SU-DHL-6 (cell line): ENCODE data around the gene UEVLD.

ENCODE experiments used
- H2AFZ ChIP-seq: fragments of 200-600 bp; sonication (generic); 2 replicates; pipeline ENCODE4 v1.6.1; 2014; ENCODE audit warnings: low read depth, mild to moderate bottlenecking, moderate library complexity, mixed read lengths, antibody characterized with exemption, low read length; ENCODE audit not compliant: severe bottlenecking
- H3F3A ChIP-seq: fragments of 200-600 bp; shearing (Covaris generic); 2 replicates; pipeline ENCODE4 v1.6.0; 2016; ENCODE audit warnings: antibody characterized with exemption, mild to moderate bottlenecking; ENCODE audit not compliant: insufficient read depth
- H3K27ac ChIP-seq: fragments of 200-600 bp; sonication (generic); 2 replicates; pipeline ENCODE4 v1.5.1; 2016; ENCODE audit warnings: low read depth, mild to moderate bottlenecking, low read length, moderate library complexity, mixed read lengths
- H3K27me3 ChIP-seq: fragments of 200-600 bp; sonication (generic), shearing (Covaris generic); 2 replicates; pipeline ENCODE4 v1.6.0; 2014; ENCODE audit warnings: mild to moderate bottlenecking, low read length
- H3K36me3 ChIP-seq: fragments of 200-600 bp; sonication (generic); 2 replicates; pipeline ENCODE4 v1.6.1; 2014; ENCODE audit warnings: mild to moderate bottlenecking, low read length, mixed read lengths
- H3K4me2 ChIP-seq: fragments of 300-600, 200-600 bp; shearing (Covaris generic), sonication (generic); 2 replicates; pipeline ENCODE4 v1.6.0; 2014; ENCODE audit warnings: low read length, low read depth, mild to moderate bottlenecking; ENCODE audit not compliant: poor library complexity, severe bottlenecking
- H3K4me3 ChIP-seq: fragments of 200-600 bp; sonication (generic); 2 replicates; pipeline ENCODE4 v1.5.1; 2014; ENCODE audit warnings: antibody characterized with exemption, low read length, mild to moderate bottlenecking, mixed read lengths; ENCODE audit not compliant: insufficient read depth, poor library complexity, severe bottlenecking
- H3K79me2 ChIP-seq: fragments of 200-600 bp; sonication (generic); 2 replicates; pipeline ENCODE4 v1.6.1; 2014; ENCODE audit warnings: mild to moderate bottlenecking, low read length, moderate library complexity; ENCODE audit not compliant: insufficient read depth
- H3K9ac ChIP-seq: fragments of 200-600 bp; sonication (generic); 2 replicates; pipeline ENCODE4 v1.7.0; 2014; ENCODE audit warnings: mild to moderate bottlenecking, low read length
- H3K9me2 ChIP-seq: fragments of 200-600 bp; sonication (generic); replicated peaks from 2 replicates; pipeline ENCODE4 v1.6.1; 2014; ENCODE audit warnings: low read length; ENCODE audit not compliant: insufficient read depth
- H3K9me3 ChIP-seq: fragments of 200-600 bp; sonication (generic); 2 replicates; pipeline ENCODE4 v1.6.1; 2014; ENCODE audit warnings: low read length, mixed read lengths; ENCODE audit not compliant: insufficient read depth
- H4K20me1 ChIP-seq: fragments of 200-600 bp; sonication (generic); 2 replicates; pipeline ENCODE4 v1.6.1; 2014; ENCODE audit warnings: low read depth, mild to moderate bottlenecking, antibody characterized with exemption, low read length, moderate library complexity, mixed read lengths
- EZH2phosphoT487 ChIP-seq: fragments of 200-600 bp; sonication (generic), shearing (Covaris generic); conservative IDR thresholded peaks from 2 replicates; pipeline ENCODE4 v1.6.1; 2018; ENCODE audit warnings: mild to moderate bottlenecking, antibody characterized with exemption, low read length, moderate library complexity, mixed read lengths
- TF ChIP-seq, protein P1 (sequence below): fragments of 200-600 bp; sonication (generic); IDR thresholded peaks from one replicate; pipeline ENCODE4 v1.5.1; 2017; ENCODE audit warnings: antibody characterized with exemption, mild to moderate bottlenecking, low read length, moderate library complexity; ENCODE audit not compliant: insufficient read depth, poor library complexity, severe bottlenecking

The UEVLD gene

DNA sequence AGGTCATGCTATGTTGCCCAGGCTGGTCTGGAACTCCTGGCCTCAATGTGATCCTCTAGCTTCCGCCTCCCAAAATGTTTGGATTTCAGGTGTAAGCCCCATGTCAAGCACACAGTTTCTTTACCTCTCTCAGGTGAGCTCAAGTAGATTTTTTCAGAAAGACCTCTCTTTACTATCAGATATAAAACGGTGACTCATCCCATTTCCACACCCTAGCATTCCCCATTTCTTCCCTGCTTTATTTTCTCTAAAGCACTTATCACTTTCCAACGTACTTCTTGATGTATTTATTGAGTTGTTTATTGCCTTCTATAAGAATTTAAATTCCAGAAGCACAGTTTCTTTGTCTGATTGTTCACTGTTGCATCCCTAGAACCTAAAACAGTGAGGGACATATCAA is 65.5 kb downstream of the UEVLD start:
- Histone ChIP-seq H3K79me2 (peaks cover 92% of the 10 kb centered on the region), H3K9me2 (no peaks in the 10 kb centered on the region), H3K4me2 (no peak overlapping the region), H4K20me1 (0 out of 2 replicates have a peak, but pooled peaks cover 9% of the 10 kb centered on the region), H2AFZ (no peak overlapping the region), H3K36me3 (peaks cover 4% of the 10 kb centered on the region; the same call in 1 of the 2 replicates), H3K9me3 (no peaks in the 10 kb centered on the region), H3F3A (peaks cover 17% of the 10 kb centered on the region; the same call in 1 of the 2 replicates), H3K27me3 (no peaks in the 10 kb centered on the region), H3K27ac (no peak overlapping the region), H3K9ac (no peak overlapping the region), H3K4me3 (no peak overlapping the region)
- TF ChIP-seq, protein P1, sequence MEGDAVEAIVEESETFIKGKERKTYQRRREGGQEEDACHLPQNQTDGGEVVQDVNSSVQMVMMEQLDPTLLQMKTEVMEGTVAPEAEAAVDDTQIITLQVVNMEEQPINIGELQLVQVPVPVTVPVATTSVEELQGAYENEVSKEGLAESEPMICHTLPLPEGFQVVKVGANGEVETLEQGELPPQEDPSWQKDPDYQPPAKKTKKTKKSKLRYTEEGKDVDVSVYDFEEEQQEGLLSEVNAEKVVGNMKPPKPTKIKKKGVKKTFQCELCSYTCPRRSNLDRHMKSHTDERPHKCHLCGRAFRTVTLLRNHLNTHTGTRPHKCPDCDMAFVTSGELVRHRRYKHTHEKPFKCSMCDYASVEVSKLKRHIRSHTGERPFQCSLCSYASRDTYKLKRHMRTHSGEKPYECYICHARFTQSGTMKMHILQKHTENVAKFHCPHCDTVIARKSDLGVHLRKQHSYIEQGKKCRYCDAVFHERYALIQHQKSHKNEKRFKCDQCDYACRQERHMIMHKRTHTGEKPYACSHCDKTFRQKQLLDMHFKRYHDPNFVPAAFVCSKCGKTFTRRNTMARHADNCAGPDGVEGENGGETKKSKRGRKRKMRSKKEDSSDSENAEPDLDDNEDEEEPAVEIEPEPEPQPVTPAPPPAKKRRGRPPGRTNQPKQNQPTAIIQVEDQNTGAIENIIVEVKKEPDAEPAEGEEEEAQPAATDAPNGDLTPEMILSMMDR = no peak
- TF ChIP-seq EZH2phosphoT487 = no peak

DNA sequence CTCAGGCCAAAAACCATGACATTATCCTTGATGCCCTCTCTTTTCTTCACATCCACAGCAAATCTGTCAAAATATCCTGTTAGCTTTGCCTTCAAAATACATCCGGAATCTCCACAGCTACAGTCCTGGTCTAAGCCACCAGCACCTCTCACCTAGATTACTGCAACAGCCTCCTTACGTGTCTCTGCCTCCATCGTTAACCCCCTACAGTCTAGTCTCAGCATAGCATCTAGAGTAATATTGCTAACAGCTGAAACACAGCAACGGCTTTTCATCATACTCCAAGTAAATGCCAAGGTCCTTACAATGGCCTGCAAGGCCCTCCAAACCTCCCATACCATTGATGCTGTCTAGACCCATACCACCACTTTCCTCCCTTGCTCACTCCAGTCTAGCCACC is 66.1 kb downstream of the UEVLD start:
- H3K79me2 ChIP-seq = peaks cover 88% of the 10 kb centered on the region
- H3K27me3 ChIP-seq = no peaks in the 10 kb centered on the region
- 0 out of 2 replicates have a peak, but pooled peaks cover 9% of the 10 kb centered on the region for H4K20me1 ChIP-seq
- H3F3A ChIP-seq = peaks cover 11% of the 10 kb centered on the region; the same call in 1 of the 2 replicates
- H3K9ac ChIP-seq = no peak overlapping the region
- H3K4me2 ChIP-seq = no peak overlapping the region
- peaks cover 4% of the 10 kb centered on the region; the same call in 1 of the 2 replicates for H3K36me3 ChIP-seq
- H3K4me3 ChIP-seq = no peak overlapping the region
- no peaks in the 10 kb centered on the region for H3K9me3 ChIP-seq
- no peak overlapping the region for H2AFZ ChIP-seq
- no peak overlapping the region for H3K27ac ChIP-seq
- TF ChIP-seq EZH2phosphoT487 = no peak
- TF ChIP-seq, protein P1 = no peak
- H3K9me2 ChIP-seq = no peaks in the 10 kb centered on the region

DNA sequence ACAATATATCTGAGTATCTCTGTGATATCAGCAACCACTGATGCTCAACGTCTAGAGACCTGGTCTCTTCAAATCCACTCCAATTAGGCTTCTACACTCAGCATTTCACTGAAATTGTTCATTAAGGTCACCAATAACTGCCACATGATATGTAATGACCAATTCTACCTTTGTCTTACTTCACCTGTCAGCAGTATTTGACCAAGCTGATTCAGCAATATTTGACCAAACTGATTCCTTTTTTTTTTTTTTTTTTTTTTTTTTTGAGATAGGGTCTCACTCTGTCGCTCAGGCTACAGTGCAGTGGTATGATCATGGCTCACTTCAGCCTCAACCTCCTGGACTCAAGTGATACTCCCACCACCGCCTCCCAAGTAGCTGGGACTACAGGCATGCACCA is 67.4 kb downstream of the UEVLD start:
- Histone ChIP-seq H3K9ac (no peak overlapping the region), H3K4me2 (no peak overlapping the region), H3K27ac (no peak overlapping the region), H3F3A (0 out of 2 replicates have a peak, but pooled peaks cover 9% of the 10 kb centered on the region), H3K36me3 (peaks cover 4% of the 10 kb centered on the region; the same call in 1 of the 2 replicates), H4K20me1 (0 out of 2 replicates have a peak, but pooled peaks cover 9% of the 10 kb centered on the region), H2AFZ (no peak overlapping the region), H3K27me3 (no peaks in the 10 kb centered on the region), H3K4me3 (no peak overlapping the region), H3K79me2 (peaks cover 78% of the 10 kb centered on the region), H3K9me2 (no peaks in the 10 kb centered on the region), H3K9me3 (no peaks in the 10 kb centered on the region)
- no peak for TF ChIP-seq EZH2phosphoT487
- TF ChIP-seq, protein P1 = no peak
